Endothelial cell (in vitro differentiated cells): ENCODE measurements around the gene MIS18A. TPM values are rescaled to one million over a fixed set of nuclear protein-coding genes. Genes with fewer than 3 reads are reported as not detected.

Experiments used
- DNase-seq: peaks from one replicate; pipeline ENCODE4 v3.0.0; 2021; ENCODE audit warnings: low spot score
- H3K27ac Mint-ChIP-seq: one replicate; pipeline ENCODE4 v1.8.0; 2021; ENCODE audit warnings: mixed read lengths, inconsistent platforms; ENCODE audit not compliant: unreplicated experiment
- H3K27me3 Mint-ChIP-seq: one replicate; pipeline ENCODE4 v1.8.0; 2021; ENCODE audit warnings: mild to moderate bottlenecking, moderate library complexity, mixed read lengths, inconsistent platforms; ENCODE audit not compliant: unreplicated experiment
- H3K36me3 Mint-ChIP-seq: one replicate; pipeline ENCODE4 v1.8.0; 2021; ENCODE audit warnings: mild to moderate bottlenecking, low read depth, mixed read lengths, inconsistent platforms; ENCODE audit not compliant: unreplicated experiment
- H3K4me1 Mint-ChIP-seq: one replicate; pipeline ENCODE4 v1.8.0; 2021; ENCODE audit warnings: mild to moderate bottlenecking, mixed read lengths, inconsistent platforms; ENCODE audit not compliant: unreplicated experiment
- H3K4me3 Mint-ChIP-seq: one replicate; pipeline ENCODE4 v1.8.0; 2021; ENCODE audit warnings: mild to moderate bottlenecking, mixed read lengths, inconsistent platforms; ENCODE audit not compliant: unreplicated experiment
- H3K9me3 Mint-ChIP-seq: one replicate; pipeline ENCODE4 v1.8.0; 2021; ENCODE audit warnings: mixed read lengths, inconsistent platforms; ENCODE audit not compliant: unreplicated experiment
- CTCF ChIP-seq: fragments of 200-600 bp; sonication (generic); IDR thresholded peaks from one replicate; pipeline ENCODE4 v1.5.0; 2021; ENCODE audit warnings: antibody characterized with exemption; ENCODE audit not compliant: unreplicated experiment
- total RNA-seq: library from RNA; stranded (reverse); fragmentation: NEBNext Ultra II Directional; extraction: Animal tissue kit (Norgen Biotek cat#: 25700); gene quantifications from one replicate; pipeline ENCODE4 v1.2.1, GENCODE V29; 2021; ENCODE audit not compliant: unreplicated experiment

Gene MIS18A
- total RNA-seq, 1 donor from 2014 or later, result 17.2 TPM

DNA sequence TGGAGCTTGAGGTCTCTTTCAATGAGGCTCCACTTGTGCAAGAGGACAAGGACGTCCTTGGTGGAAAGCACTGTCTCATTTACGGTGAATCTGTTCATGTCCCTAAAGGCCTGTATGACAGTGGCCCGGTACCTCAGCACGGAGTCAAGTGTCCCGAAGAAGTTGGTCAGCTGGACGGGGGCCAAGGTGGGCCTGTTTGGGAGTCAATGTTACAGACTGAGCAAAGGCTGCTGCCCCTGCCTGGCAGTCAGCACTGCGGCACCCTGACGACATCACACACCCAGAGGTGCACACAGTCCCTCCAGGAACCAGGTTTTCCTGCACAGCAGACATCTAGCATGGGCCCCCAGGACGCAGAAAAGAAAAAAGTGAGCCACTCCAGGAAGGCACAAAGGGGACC is 38.9 kb upstream of the MIS18A start:
- no peaks in the 10 kb centered on the region for H3K27me3 Mint-ChIP-seq
- peaks cover 46% of the 10 kb centered on the region for H3K36me3 Mint-ChIP-seq
- no peaks in the 10 kb centered on the region for H3K9me3 Mint-ChIP-seq
- TF ChIP-seq CTCF, result no peak
- peak overlapping the region; percentile 18 for H3K27ac Mint-ChIP-seq
- no peak overlapping the region for H3K4me3 Mint-ChIP-seq
- H3K4me1 Mint-ChIP-seq, result peaks cover 7% of the 10 kb centered on the region
- no peak for DNase-seq

DNA sequence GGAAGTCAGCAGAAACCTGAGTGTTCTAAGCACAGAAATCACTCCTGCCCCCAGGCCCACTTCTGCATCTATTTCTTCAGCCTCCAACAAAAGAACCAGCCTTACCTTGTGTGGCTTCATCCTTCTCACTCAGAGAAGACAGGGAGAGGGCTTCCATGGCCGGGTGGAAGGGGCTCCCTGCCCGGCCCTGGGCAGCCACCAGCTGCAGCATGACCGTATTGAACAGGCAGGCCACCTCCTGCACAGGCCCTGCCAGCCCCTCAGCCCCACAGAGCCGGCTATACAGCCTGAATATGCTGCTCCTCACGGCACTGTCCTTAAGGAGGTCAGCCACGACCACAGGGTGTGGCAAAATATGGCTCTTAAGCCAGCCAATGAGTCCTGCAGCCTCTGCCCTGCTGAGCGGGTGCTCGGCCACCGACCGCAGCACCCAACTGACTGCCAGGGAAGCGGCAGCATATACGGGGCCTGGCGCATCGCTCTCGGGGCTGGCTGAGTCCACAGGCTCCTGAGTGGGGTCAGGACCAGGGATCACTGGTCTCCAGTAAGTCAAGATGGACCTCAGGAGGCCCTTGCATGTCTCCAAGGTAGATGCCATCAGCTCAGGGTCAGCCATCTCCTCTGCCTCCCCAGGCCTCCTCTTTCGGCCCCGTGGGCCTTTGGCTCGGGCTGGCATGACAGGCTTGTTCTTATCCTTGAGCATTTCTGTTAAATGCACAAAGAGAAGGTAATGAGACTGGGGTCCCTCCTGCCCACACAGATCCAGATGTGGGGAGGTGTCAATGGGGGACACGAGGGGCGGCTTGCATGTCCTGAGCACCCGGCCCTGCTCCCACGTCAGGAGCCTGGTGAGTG is 37.7 kb upstream of the MIS18A start:
- Mint-ChIP-seq H3K9me3 (no peaks in the 10 kb centered on the region), H3K27me3 (no peaks in the 10 kb centered on the region), H3K4me1 (peaks cover 7% of the 10 kb centered on the region), H3K27ac (no peak overlapping the region), H3K4me3 (no peak overlapping the region), H3K36me3 (peaks cover 40% of the 10 kb centered on the region)
- no peak for TF ChIP-seq CTCF
- no peak for DNase-seq

DNA sequence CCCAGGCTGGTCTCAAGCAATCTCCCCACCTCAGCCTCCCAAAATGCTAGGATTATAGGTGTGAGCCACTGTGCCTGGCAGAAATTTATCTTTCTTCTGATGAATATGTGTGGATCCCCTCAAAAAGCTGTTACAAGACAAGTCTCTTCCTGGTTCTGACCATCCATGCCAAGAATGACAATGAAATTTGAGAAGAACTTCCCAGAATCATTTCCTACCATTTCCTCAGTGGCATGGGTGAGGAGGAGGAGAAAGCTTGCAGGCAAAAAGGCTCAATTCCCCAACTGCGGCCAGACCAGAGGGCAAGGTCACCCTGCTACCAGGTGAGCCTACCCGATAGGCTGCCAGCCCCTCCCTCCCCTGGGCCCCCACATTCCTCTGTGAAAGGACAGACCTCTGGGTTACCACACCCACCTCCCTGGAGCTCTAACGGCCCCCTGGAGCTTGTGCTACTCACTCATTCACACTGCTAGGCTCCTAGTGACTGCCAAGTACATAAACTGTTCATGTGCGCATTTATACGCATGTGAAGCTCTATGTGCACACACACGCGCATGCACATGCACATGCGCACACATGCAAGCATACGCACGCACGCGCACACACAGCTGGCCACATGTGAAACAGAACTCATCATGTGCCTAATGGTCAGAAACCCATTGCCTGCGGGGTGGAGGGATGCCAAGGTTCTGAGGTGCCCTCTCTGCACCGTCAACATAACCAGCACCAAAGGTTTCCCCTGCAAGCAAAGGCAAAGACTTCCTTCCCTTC is 36.8 kb upstream of the MIS18A start:
- Mint-ChIP-seq H3K4me1 (peaks cover 12% of the 10 kb centered on the region), H3K36me3 (peaks cover 35% of the 10 kb centered on the region), H3K27ac (no peak overlapping the region), H3K9me3 (no peaks in the 10 kb centered on the region), H3K27me3 (no peaks in the 10 kb centered on the region), H3K4me3 (no peak overlapping the region)
- DNase-seq, result no peak
- no peak for TF ChIP-seq CTCF

DNA sequence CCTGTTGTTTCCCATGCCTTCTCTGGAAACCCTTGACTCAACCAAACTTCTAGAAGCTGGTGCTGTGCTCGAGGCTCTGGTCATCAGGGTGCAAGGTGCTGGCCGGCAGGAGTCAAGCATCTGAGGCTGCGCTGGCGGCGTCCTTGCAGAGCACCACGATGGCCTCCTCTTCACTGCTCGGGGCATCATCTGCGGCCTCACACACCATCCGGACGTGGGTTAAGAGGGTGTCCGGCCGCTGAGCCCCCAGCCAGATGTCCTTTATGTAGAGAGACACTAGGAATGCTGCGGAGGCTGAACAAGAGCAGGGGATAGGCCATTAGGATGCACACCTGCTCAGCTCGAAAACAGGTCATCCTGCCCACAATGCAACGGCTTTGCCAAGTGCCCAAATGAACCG is 36.0 kb upstream of the MIS18A start:
- H3K36me3 Mint-ChIP-seq, result peaks cover 27% of the 10 kb centered on the region
- H3K9me3 Mint-ChIP-seq, result no peaks in the 10 kb centered on the region
- no peak for TF ChIP-seq CTCF
- H3K27me3 Mint-ChIP-seq, result no peaks in the 10 kb centered on the region
- no peak overlapping the region for H3K27ac Mint-ChIP-seq
- no peak for DNase-seq
- peaks cover 12% of the 10 kb centered on the region for H3K4me1 Mint-ChIP-seq
- no peak overlapping the region for H3K4me3 Mint-ChIP-seq

DNA sequence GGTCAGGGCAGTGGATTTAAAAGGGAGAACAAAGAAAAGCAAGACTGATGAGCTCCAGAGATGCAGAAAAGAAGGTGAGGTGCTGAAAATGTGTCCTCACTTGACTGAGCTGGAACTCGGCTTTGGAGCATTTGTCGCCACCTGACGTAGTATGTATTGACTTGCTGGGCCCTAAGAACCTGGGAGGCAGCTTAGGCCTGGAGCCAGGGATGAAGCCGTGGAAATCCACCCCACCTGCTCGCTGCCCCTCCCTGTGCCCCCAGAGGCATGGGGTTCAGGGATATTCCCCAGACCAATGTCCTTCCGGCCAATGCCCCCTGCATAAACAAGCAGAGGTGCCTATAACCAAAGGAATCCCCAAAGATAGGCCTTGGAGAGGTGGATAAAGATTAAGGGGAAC is 34.1 kb upstream of the MIS18A start:
- Mint-ChIP-seq H3K4me1 (peaks cover 12% of the 10 kb centered on the region), H3K36me3 (peaks cover 11% of the 10 kb centered on the region), H3K27ac (no peak overlapping the region), H3K27me3 (no peaks in the 10 kb centered on the region), H3K9me3 (no peaks in the 10 kb centered on the region), H3K4me3 (no peak overlapping the region)
- no peak for DNase-seq
- TF ChIP-seq CTCF, result no peak
